H1 (cell line): ENCODE measurements around the gene MACF1. TPM values are rescaled to one million over a fixed set of nuclear protein-coding genes. Genes with fewer than 3 reads are reported as not detected.

Experiments used
- CTCF ChIA-PET: fragments of 300-600 bp; sonication (Branson Sonifier 250); formaldehyde crosslinking; loops from one replicate; lab custom pipeline; 2021; ENCODE audit not compliant: partially characterized antibody; lab: Charles Lee
- POLR2A ChIA-PET: fragments of 300-600 bp; sonication (Branson Sonifier 250); formaldehyde crosslinking; loops from one replicate; lab custom pipeline; 2021; ENCODE audit warnings: inconsistent platforms; ENCODE audit not compliant: partially characterized antibody; lab: Charles Lee
- DNase-seq, 2 experiments: peaks; one replicate each; pipeline versions ENCODE4 v3.0.0 to v3.0.0-alpha.2; 2010 to 2022; ENCODE audit warnings: low spot score in 2 of 2, low read depth in 1 of 2, mixed read lengths in 1 of 2
- FAIRE-seq: peaks from 2 replicates; lab custom pipeline; 2011; peaks lifted over from hg19 to GRCh38; lab: Jason Lieb, UNC
- H2AFZ ChIP-seq: 2 replicates; pipeline ENCODE4 v1.8.1; 2012; ENCODE audit warnings: low read length, inconsistent platforms
- H2AK5ac ChIP-seq: 2 replicates; pipeline ENCODE4 v1.6.1; 2013; ENCODE audit warnings: low read depth, low read length
- H2BK120ac ChIP-seq: replicated peaks from 2 replicates; pipeline ENCODE3; 2013; ENCODE audit warnings: low read depth, low read length, inconsistent platforms
- H2BK12ac ChIP-seq: 2 replicates; pipeline ENCODE4 v1.6.1; 2013; ENCODE audit warnings: low read depth, low read length
- H2BK15ac ChIP-seq: 2 replicates; pipeline ENCODE4 v1.6.1; 2013; ENCODE audit warnings: low read length
- H2BK20ac ChIP-seq: 2 replicates; pipeline ENCODE4 v1.6.1; 2013; ENCODE audit warnings: low read length
- H2BK5ac ChIP-seq: 2 replicates; pipeline ENCODE4 v1.6.1; 2013; ENCODE audit warnings: low read depth, low read length
- H3K14ac ChIP-seq: 2 replicates; pipeline ENCODE4 v1.6.1; 2013; ENCODE audit warnings: inconsistent platforms; ENCODE audit not compliant: insufficient read length
- H3K18ac ChIP-seq: 2 replicates; pipeline ENCODE4 v1.6.1; 2013; ENCODE audit warnings: low read length; ENCODE audit errors: extremely low read depth
- H3K23ac ChIP-seq: 2 replicates; pipeline ENCODE4 v1.6.1; 2013; ENCODE audit warnings: inconsistent platforms; ENCODE audit not compliant: insufficient read length
- H3K23me2 ChIP-seq: 2 replicates; pipeline ENCODE4 v1.6.1; 2013; ENCODE audit warnings: low read depth, low read length
- H3K27ac ChIP-seq: 2 replicates; pipeline ENCODE4 v1.6.1; 2011; ENCODE audit warnings: low read depth, low read length, inconsistent platforms
- H3K27me3 ChIP-seq, 4 experiments: replicated peaks in 1 of 4; 1 replicate in 1 of 4; 2 replicates in 3 of 4; pipeline versions ENCODE4 v1.6.1 to v1.8.1; 2011 to 2013; ENCODE audit warnings: low read length in 3 of 4, mild to moderate bottlenecking in 3 of 4, inconsistent platforms in 2 of 4, mixed read lengths in 2 of 4, moderate library complexity in 1 of 4; ENCODE audit not compliant: control insufficient read depth in 3 of 4, insufficient read depth in 3 of 4; ENCODE audit errors: extremely low read depth in 1 of 4
- H3K36me3 ChIP-seq, 4 experiments: 2 replicates each; pipeline versions ENCODE4 v1.6.1 to v1.8.1; 2011 to 2013; ENCODE audit warnings: mild to moderate bottlenecking in 4 of 4, low read length in 3 of 4, moderate library complexity in 2 of 4, control low read depth in 1 of 4, inconsistent platforms in 1 of 4; ENCODE audit not compliant: insufficient read depth in 4 of 4, control insufficient read depth in 2 of 4
- H3K4ac ChIP-seq: replicated peaks from 2 replicates; pipeline ENCODE3; 2013; ENCODE audit warnings: low read length, low read depth, mixed read lengths, inconsistent platforms; ENCODE audit not compliant: insufficient read length
- H3K4me1 ChIP-seq, 4 experiments: replicated peaks in 1 of 4; 1 replicate in 1 of 4; 2 replicates in 3 of 4; pipeline versions ENCODE4 v1.6.1 to v1.8.1; 2011 to 2013; ENCODE audit warnings: low read length in 3 of 4, inconsistent platforms in 2 of 4, mixed read lengths in 1 of 4; ENCODE audit not compliant: insufficient read depth in 4 of 4, control insufficient read depth in 3 of 4
- H3K4me2 ChIP-seq, 2 experiments: 2 replicates each; pipeline versions ENCODE4 v1.6.1 to v1.8.1; 2011 to 2013; ENCODE audit warnings: low read depth in 2 of 2, low read length in 2 of 2, control low read depth in 1 of 2, inconsistent platforms in 1 of 2, mild to moderate bottlenecking in 1 of 2; ENCODE audit not compliant: insufficient read depth in 1 of 2
- H3K4me3 ChIP-seq, 4 experiments: fragments of 200-600, 300-600 bp in 1 of 4; sonication (generic), shearing (Covaris generic), sonication (Bioruptor Twin) in 1 of 4; 2 replicates each; pipeline versions ENCODE4 v1.5.1 to v1.8.1; 2011 to 2016; ENCODE audit warnings: low read length in 4 of 4, low read depth in 3 of 4, control low read depth in 2 of 4, inconsistent platforms in 2 of 4, mild to moderate bottlenecking in 2 of 4, mixed read lengths in 1 of 4, moderate library complexity in 1 of 4; ENCODE audit not compliant: insufficient read depth in 2 of 4; ENCODE audit errors: extremely low read depth in 1 of 4
- H3K56ac ChIP-seq: replicated peaks from 2 replicates; pipeline ENCODE3; 2013; ENCODE audit warnings: low read depth, mild to moderate bottlenecking, mixed read lengths, low read length, inconsistent platforms; ENCODE audit not compliant: insufficient read length
- H3K79me1 ChIP-seq: 2 replicates; pipeline ENCODE4 v1.6.1; 2013; ENCODE audit warnings: low read depth, low read length, control low read depth
- H3K79me2 ChIP-seq, 2 experiments: 2 replicates each; pipeline versions ENCODE4 v1.6.1 to v1.8.1; 2012 to 2013; ENCODE audit warnings: low read length in 2 of 2, mild to moderate bottlenecking in 2 of 2, inconsistent platforms in 1 of 2; ENCODE audit not compliant: insufficient read depth in 2 of 2, control insufficient read depth in 1 of 2
- H3K9ac ChIP-seq, 4 experiments: replicated peaks in 1 of 4; 1 replicate in 1 of 4; 2 replicates in 3 of 4; pipeline versions ENCODE4 v1.6.1 to v1.8.1; 2011 to 2013; ENCODE audit warnings: low read depth in 3 of 4, low read length in 3 of 4, control low read depth in 2 of 4, mild to moderate bottlenecking in 2 of 4, moderate library complexity in 2 of 4, inconsistent platforms in 1 of 4; ENCODE audit errors: extremely low read depth in 1 of 4
- H3K9me3 ChIP-seq, 2 experiments: 2 replicates each; pipeline versions ENCODE4 v1.6.1 to v1.8.1; 2012 to 2013; ENCODE audit warnings: mild to moderate bottlenecking in 2 of 2, moderate library complexity in 2 of 2, control low read depth in 1 of 2, inconsistent platforms in 1 of 2, low read depth in 1 of 2, low read length in 1 of 2, mixed read lengths in 1 of 2; ENCODE audit not compliant: insufficient read depth in 2 of 2
- H4K20me1 ChIP-seq, 2 experiments: replicated peaks in 1 of 2; 2 replicates each; pipeline versions ENCODE3 to v1.8.1; 2011 to 2013; ENCODE audit warnings: inconsistent platforms in 2 of 2, low read length in 2 of 2, mild to moderate bottlenecking in 1 of 2; ENCODE audit not compliant: insufficient read depth in 2 of 2, control insufficient read depth in 1 of 2
- H4K5ac ChIP-seq: 2 replicates; pipeline ENCODE4 v1.6.1; 2013; ENCODE audit warnings: low read length, low read depth, mixed read lengths, inconsistent platforms; ENCODE audit not compliant: insufficient read length
- H4K8ac ChIP-seq: 2 replicates; pipeline ENCODE4 v1.8.0; 2013; ENCODE audit warnings: mild to moderate bottlenecking, moderate library complexity, low read length, inconsistent platforms; ENCODE audit not compliant: insufficient read depth; ENCODE audit errors: extremely low read depth
- H4K91ac ChIP-seq: replicated peaks from 2 replicates; pipeline ENCODE3; 2013; ENCODE audit warnings: low read length, mixed read lengths, inconsistent platforms; ENCODE audit not compliant: insufficient read length
- ASH2L ChIP-seq: fragments of 200-600, 300-600 bp; sonication (generic); IDR thresholded peaks from one replicate; pipeline ENCODE4 v1.7.1; 2017; ENCODE audit warnings: low read length
- BCL11A ChIP-seq, 2 experiments: IDR thresholded peaks; one replicate each; pipeline ENCODE4 v1.6.1; 2011; ENCODE audit warnings: low read depth in 2 of 2, low read length in 2 of 2, mild to moderate bottlenecking in 2 of 2
- EP300 ChIP-seq, 2 experiments: IDR thresholded peaks; 1 replicate in 1 of 2; 2 replicates in 1 of 2; pipeline ENCODE4 v1.6.1; 2011 to 2012; ENCODE audit warnings: low read depth in 2 of 2, low read length in 2 of 2, mild to moderate bottlenecking in 2 of 2, borderline replicate concordance in 1 of 2, inconsistent platforms in 1 of 2, moderate library complexity in 1 of 2
- EZH2 ChIP-seq: fragments of 200-600 bp; sonication (generic); IDR thresholded peaks from 2 replicates; pipeline ENCODE4 v1.7.1; 2012; ENCODE audit warnings: low read depth, mild to moderate bottlenecking, moderate library complexity, low read length, inconsistent platforms; ENCODE audit not compliant: severe bottlenecking
- HDAC6 ChIP-seq: IDR thresholded peaks from one replicate; pipeline ENCODE4 v1.7.1; 2012; ENCODE audit warnings: low read depth, mild to moderate bottlenecking, inconsistent platforms, low read length, moderate library complexity
- KDM4A ChIP-seq: IDR thresholded peaks from one replicate; pipeline ENCODE4 v1.7.1; 2012; ENCODE audit warnings: low read depth, mild to moderate bottlenecking, moderate library complexity, low read length, inconsistent platforms; ENCODE audit not compliant: severe bottlenecking
- RAD21 ChIP-seq, 2 experiments: IDR thresholded peaks in 1 of 2; conservative IDR thresholded peaks in 1 of 2; 2 replicates each; pipeline ENCODE4 v1.6.1; 2011; ENCODE audit warnings: low read depth in 2 of 2, low read length in 2 of 2, improper control_type of control experiment in 1 of 2, inconsistent platforms in 1 of 2, mild to moderate bottlenecking in 1 of 2, moderate library complexity in 1 of 2
- RNF2 ChIP-seq: fragments of 200-900, 300-1000 bp; sonication (generic); IDR thresholded peaks from 2 replicates; pipeline ENCODE4 v1.7.1; 2016; ENCODE audit warnings: borderline replicate concordance, low read depth, mild to moderate bottlenecking, antibody characterized with exemption, low read length; ENCODE audit not compliant: poor library complexity, severe bottlenecking; ENCODE audit errors: missing control alignments
- SIN3A ChIP-seq, 2 experiments: IDR thresholded peaks in 1 of 2; conservative IDR thresholded peaks in 1 of 2; 2 replicates each; pipeline ENCODE4 v1.6.1; 2011 to 2012; ENCODE audit warnings: low read length in 2 of 2, improper control_type of control experiment in 1 of 2, low read depth in 1 of 2, mild to moderate bottlenecking in 1 of 2
- SUZ12 ChIP-seq: fragments of 200-600 bp; sonication (generic); IDR thresholded peaks from 2 replicates; pipeline ENCODE4 v1.6.1; 2012; ENCODE audit warnings: mild to moderate bottlenecking, inconsistent platforms, low read length, moderate library complexity, mixed read lengths
- polyA plus RNA-seq, 7 experiments: library from polyadenylated mRNA; depleted of rRNA in 3 of 7; stranded (reverse) in 5 of 7; unstranded in 2 of 7; fragments of >200 nt in 5 of 7; fragments of 200-250 nt in 2 of 7; gene quantifications; 1 replicate in 5 of 7; 2 replicates in 1 of 7; 4 replicates in 1 of 7; pipeline versions ENCODE4 v1.2.1 to v1.2.3, GENCODE V29; 2011 to 2013; ENCODE audit warnings: missing spikeins in 2 of 7, mixed read lengths in 2 of 7
- total RNA-seq: library from RNA; stranded (reverse); fragmentation: NEBNext Ultra II Directional; extraction: Animal tissue kit (Norgen Biotek cat#: 25700); gene quantifications from 2 replicates; pipeline ENCODE4 v1.2.1, GENCODE V29; 2021
- TF ChIP-seq, protein P1 (sequence below): IDR thresholded peaks from 2 replicates; pipeline ENCODE4 v1.6.1; 2012; ENCODE audit warnings: low read length, inconsistent platforms

MACF1 gene
- total and polyA plus RNA-seq, 2 of the 8 experiments (the other 6 are each of a cell fraction or from before 2014, with no cell fraction given), result 59.8 to 285 TPM

DNA sequence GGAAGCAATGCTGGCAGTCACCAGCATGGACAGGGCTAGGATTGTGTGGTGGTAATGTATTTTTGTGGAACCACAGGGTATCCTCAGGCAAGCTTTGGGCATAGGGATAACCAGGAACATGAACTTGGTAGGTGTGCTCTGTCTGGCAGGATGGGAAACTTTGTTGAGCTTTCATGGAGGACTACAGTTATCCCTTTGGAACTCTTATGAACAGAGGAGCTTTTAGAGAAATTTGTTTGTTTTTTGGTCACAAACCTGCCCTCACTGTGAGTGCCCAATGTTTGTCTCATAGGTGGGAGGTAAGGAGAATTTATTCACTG lies 54.4 kb downstream of the MACF1 start:
- Histone ChIP-seq H4K20me1 (peaks cover 0 to 3% of the 10 kb centered on the region in 2 experiments), H3K27me3 (no peaks in the 10 kb centered on the region), H3K27ac (no peak overlapping the region), H2BK15ac (no peak overlapping the region), H2AK5ac (no peak overlapping the region), H3K14ac (no peak overlapping the region), H3K4me2 (no peak overlapping the region), H3K4me1 (peaks cover 0 to 2% (median 0%) of the 10 kb centered on the region in 4 experiments; a peak in 1 of 7 replicates), H3K4ac (peak overlapping the region; percentile 82), H2BK5ac (peak overlapping the region; percentile 79), H3K79me2 (peaks cover 0 to 41% of the 10 kb centered on the region in 2 experiments; a peak in 2 of 4 replicates), H4K8ac (no peak overlapping the region), H2BK120ac (no peak overlapping the region), H3K36me3 (peaks cover 2 to 24% (median 11%) of the 10 kb centered on the region in 4 experiments; a peak in 6 of 8 replicates), H3K23ac (no peak overlapping the region), H4K5ac (no peak overlapping the region), H3K79me1 (no peaks in the 10 kb centered on the region; the same call in 1 of the 2 replicates), H2AFZ (no peak overlapping the region), H4K91ac (no peak overlapping the region), H3K9me3 (no peaks in the 10 kb centered on the region), H2BK20ac (no peak overlapping the region), H3K9ac (no peak overlapping the region), H3K18ac (peak overlapping the region; percentile 72; the same call in 1 of the 2 replicates), H3K56ac (no peak overlapping the region), H3K4me3 (no peak overlapping the region), H2BK12ac (0 out of 2 replicates have a peak overlapping the region, but pooled peaks have one; percentile 64), H3K23me2 (no peaks in the 10 kb centered on the region)
- ChIA-PET CTCF (interaction anchor here (0.6 to 9.3 kb wide), 45 partner anchors 9 to 1728 kb away, joined by 3 to 157 read pairs (median 6); partner anchors contain the start of gene MACF1), POLR2A (interaction anchor here (0.8 to 1.4 kb wide), 7 partner anchors 9 to 268 kb away, joined by 3 to 9 read pairs (median 4); no protein-coding TSS in a partner anchor)
- DNase-seq (no peak), FAIRE-seq (no peak)
- TF ChIP-seq SUZ12, result no peak
- no peak for TF ChIP-seq SIN3A (conservative IDR thresholded peaks at IDR 0.05 in 1 of 2, IDR thresholded peaks at IDR 0.05 in 1 of 2; ENCODE audit: low read depth in 1 of 2, low read length in 2 of 2)
- TF ChIP-seq RAD21 (IDR thresholded peaks at IDR 0.05 in 1 of 2, conservative IDR thresholded peaks at IDR 0.05 in 1 of 2; ENCODE audit: low read depth in 2 of 2, low read length in 2 of 2), result no peak
- no peak for TF ChIP-seq HDAC6
- TF ChIP-seq RNF2, result no peak
- TF ChIP-seq EP300 (IDR thresholded peaks at IDR 0.05; ENCODE audit: borderline replicate concordance in 1 of 2, low read depth in 2 of 2, low read length in 2 of 2), result no peak
- TF ChIP-seq BCL11A (IDR thresholded peaks at IDR 0.05; ENCODE audit: low read depth in 2 of 2, low read length in 2 of 2), result no peak
- TF ChIP-seq, protein P1, sequence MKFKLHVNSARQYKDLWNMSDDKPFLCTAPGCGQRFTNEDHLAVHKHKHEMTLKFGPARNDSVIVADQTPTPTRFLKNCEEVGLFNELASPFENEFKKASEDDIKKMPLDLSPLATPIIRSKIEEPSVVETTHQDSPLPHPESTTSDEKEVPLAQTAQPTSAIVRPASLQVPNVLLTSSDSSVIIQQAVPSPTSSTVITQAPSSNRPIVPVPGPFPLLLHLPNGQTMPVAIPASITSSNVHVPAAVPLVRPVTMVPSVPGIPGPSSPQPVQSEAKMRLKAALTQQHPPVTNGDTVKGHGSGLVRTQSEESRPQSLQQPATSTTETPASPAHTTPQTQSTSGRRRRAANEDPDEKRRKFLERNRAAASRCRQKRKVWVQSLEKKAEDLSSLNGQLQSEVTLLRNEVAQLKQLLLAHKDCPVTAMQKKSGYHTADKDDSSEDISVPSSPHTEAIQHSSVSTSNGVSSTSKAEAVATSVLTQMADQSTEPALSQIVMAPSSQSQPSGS, result no peak
- no peak for TF ChIP-seq KDM4A
- no peak for TF ChIP-seq EZH2
- TF ChIP-seq ASH2L, result no peak
